ENCODE data around the gene IFI30.

IFI30 gene

GRCh38 chr19:18224525-18225354 is 51.1 kb downstream of the IFI30 start:
- peak; percentile 85 for DNase-seq

GRCh38 chr19:18225355-18225701 is 51.7 kb downstream of the IFI30 start:
- no peak for DNase-seq

GRCh38 chr19:18225702-18226468 is 52.3 kb downstream of the IFI30 start, which contains the start of gene PDE4C:
TSS of gene PDE4C (minus strand) at chr19:18226438. CDS start at chr19:18226415, 23 bp downstream.
- peak; percentile 59 for DNase-seq

- no peak for DNase-seq
These were observed 53.6 kb downstream of the IFI30 start for GRCh38 chr19:18226956-18227780.
